Common myeloid progenitor, CD34-positive (primary cell): ENCODE data around the gene TTLL5.

Source experiments
- CTCF ChIA-PET: fragments of 350-600 bp; sonication (Branson Sonifier 250); formaldehyde crosslinking; loops from one replicate; lab custom pipeline; 2021; ENCODE audit warnings: antibody characterized with exemption; lab: Charles Lee
- POLR2A ChIA-PET: fragments of 350-600 bp; sonication (Branson Sonifier 250); formaldehyde crosslinking; loops from one replicate; lab custom pipeline; 2021; ENCODE audit warnings: antibody characterized with exemption; lab: Charles Lee
- DNase-seq, 3 donors: peaks; one replicate each; pipeline versions ENCODE4 v3.0.0 to v3.0.0-alpha.2; 2013
- H3K27ac ChIP-seq, 2 experiments: 1 replicate in 1 of 2; 2 replicates in 1 of 2; pipeline ENCODE4 v1.7.0; 2013; ENCODE audit warnings: inconsistent platforms in 2 of 2, low read length in 2 of 2, mild to moderate bottlenecking in 2 of 2, low read depth in 1 of 2, moderate library complexity in 1 of 2; ENCODE audit not compliant: severe bottlenecking in 2 of 2, insufficient read depth in 1 of 2, poor library complexity in 1 of 2
- H3K27me3 ChIP-seq, 5 experiments: replicated peaks in 2 of 5; 1 replicate in 3 of 5; 2 replicates in 2 of 5; pipeline versions ENCODE4 v1.6.1 to v1.7.0; 2013; ENCODE audit warnings: low read length in 4 of 5, mild to moderate bottlenecking in 2 of 5, moderate library complexity in 2 of 5, inconsistent platforms in 1 of 5; ENCODE audit not compliant: insufficient read depth in 5 of 5, control insufficient read depth in 4 of 5
- H3K36me3 ChIP-seq, 4 experiments: 1 replicate in 2 of 4; 2 replicates in 2 of 4; pipeline versions ENCODE4 v1.6.1 to v1.7.0; 2013; ENCODE audit warnings: low read length in 3 of 4, control low read depth in 1 of 4, mild to moderate bottlenecking in 1 of 4; ENCODE audit not compliant: control insufficient read depth in 4 of 4, insufficient read depth in 4 of 4
- H3K4me1 ChIP-seq, 4 experiments: 1 replicate in 3 of 4; 2 replicates in 1 of 4; pipeline versions ENCODE4 v1.6.1 to v1.7.1; 2013; ENCODE audit warnings: low read length in 3 of 4, mild to moderate bottlenecking in 3 of 4, control low read depth in 1 of 4, inconsistent platforms in 1 of 4, moderate library complexity in 1 of 4; ENCODE audit not compliant: control insufficient read depth in 4 of 4, insufficient read depth in 4 of 4; ENCODE audit errors: control extremely low read depth in 1 of 4
- H3K4me3 ChIP-seq, 7 experiments: 1 replicate in 4 of 7; 2 replicates in 3 of 7; pipeline versions ENCODE4 v1.5.1 to v1.7.0; 2013; ENCODE audit warnings: mild to moderate bottlenecking in 7 of 7, low read length in 6 of 7, moderate library complexity in 6 of 7, inconsistent platforms in 2 of 7, low read depth in 2 of 7, control low read depth in 1 of 7; ENCODE audit not compliant: insufficient read depth in 4 of 7, control insufficient read depth in 1 of 7; ENCODE audit errors: extremely low read depth in 1 of 7
- H3K9me3 ChIP-seq, 5 experiments: 1 replicate in 4 of 5; 2 replicates in 1 of 5; pipeline versions ENCODE4 v1.6.1 to v1.7.1; 2013; ENCODE audit warnings: low read length in 4 of 5, mild to moderate bottlenecking in 2 of 5, inconsistent platforms in 1 of 5, low read depth in 1 of 5, moderate library complexity in 1 of 5; ENCODE audit not compliant: control insufficient read depth in 4 of 5, insufficient read depth in 2 of 5; ENCODE audit errors: control extremely low read depth in 1 of 5
- WGBS: methylation state at CpG from one replicate; pipeline ENCODE4 v1.1.5; 2013; ENCODE audit not compliant: insufficient coverage; 5-methylcytosine and 5-hydroxymethylcytosine counted together

The TTLL5 gene

DNA sequence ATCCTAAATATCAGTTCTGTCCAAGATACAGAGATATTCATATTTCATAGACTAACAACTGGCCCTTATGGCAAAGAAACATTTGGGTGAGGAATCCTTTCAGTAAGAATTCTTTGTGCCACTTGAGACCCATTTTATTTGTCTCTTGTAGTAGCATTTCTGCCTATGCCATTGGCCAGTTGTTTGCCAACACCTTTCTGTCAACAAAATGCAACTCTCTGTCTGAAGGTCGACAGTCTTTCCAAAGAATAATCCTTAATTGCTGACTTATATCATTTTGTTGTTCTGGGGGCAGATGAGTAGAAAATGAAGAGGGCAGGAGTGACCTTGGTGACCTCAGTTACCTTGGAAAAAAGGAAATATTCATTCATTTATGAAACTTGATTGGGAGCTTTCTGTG lies 335.4 kb downstream of the TTLL5 start:
- no CpG with 5 or more reads among the region's 1 CpG for WGBS
- CTCF ChIA-PET: interaction anchor here (2.2 kb wide), 1 partner anchor 285 kb away, joined by 9 read pairs; no protein-coding TSS in a partner anchor
- H3K27ac ChIP-seq: no peak overlapping the region
- POLR2A ChIA-PET: no interaction called here
- no peaks in the 10 kb centered on the region for H3K27me3 ChIP-seq
- no peak for DNase-seq
- H3K36me3 ChIP-seq: peaks cover 8 to 36% (median 15%) of the 10 kb centered on the region in 4 experiments
- H3K4me1 ChIP-seq: no peaks in the 10 kb centered on the region
- H3K4me3 ChIP-seq: no peak overlapping the region
- no peaks in the 10 kb centered on the region for H3K9me3 ChIP-seq

DNA sequence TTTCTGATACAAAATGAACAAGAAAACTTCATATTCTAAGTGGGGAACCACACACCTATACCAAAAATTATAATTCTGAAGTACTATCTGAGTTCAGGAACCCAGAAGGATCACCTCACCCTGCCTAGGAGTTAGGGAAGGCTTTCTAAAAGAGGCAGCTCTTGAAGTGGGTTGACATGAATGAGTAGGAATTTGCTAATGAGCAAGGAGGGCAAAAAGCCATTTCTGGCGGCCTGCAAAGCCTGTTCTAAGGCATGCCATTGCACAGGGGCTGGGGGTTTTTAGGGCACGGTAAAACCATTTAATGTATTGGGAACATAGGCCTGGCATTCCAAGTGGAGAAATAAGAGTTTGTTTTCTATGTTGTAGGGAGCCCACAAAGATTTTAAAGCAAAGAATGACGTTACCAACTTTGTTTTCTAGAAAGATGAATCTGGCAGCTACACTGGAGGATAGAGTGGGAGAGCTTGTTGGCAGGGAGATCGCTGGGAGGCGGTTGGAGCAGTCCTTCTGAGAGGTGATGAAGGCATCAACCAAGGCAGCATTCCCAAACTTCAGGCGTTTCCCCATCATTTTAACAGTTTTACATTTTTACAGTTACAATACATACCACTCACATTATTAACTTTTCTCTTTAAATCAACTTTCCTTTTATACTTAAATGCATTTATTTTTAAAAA lies 338.6 kb downstream of the TTLL5 start:
- Histone ChIP-seq H3K27ac (no peak overlapping the region), H3K27me3 (no peaks in the 10 kb centered on the region), H3K4me3 (no peak overlapping the region), H3K4me1 (no peaks in the 10 kb centered on the region), H3K36me3 (peaks cover 6 to 42% (median 13%) of the 10 kb centered on the region in 4 experiments), H3K9me3 (peaks cover 0 to 7% (median 0%) of the 10 kb centered on the region in 5 experiments)
- ChIA-PET CTCF (no interaction called here), POLR2A (no interaction called here)
- no peak for DNase-seq
- WGBS: 100% methylated on average over 4 of the region's 6 CpGs

DNA sequence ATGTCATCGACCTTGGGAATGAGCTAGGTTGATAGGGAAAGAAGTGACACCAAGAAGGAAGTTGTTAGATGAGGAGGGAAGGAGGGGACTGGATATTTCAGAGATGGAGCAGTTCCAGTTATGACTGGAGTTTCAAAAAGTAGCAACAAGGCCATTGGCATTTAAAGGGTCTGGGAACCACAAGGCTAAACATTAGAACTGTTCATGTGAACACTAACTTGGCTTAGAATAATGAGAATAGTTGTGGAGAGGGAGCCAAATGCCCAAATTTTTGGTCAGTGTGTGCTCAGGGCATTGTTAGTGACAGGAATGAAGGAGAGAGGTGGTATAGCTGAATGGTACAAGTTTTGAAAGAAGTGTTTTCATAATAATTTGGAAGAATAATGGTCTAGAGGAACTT lies 341.3 kb downstream of the TTLL5 start:
- POLR2A ChIA-PET: no interaction called here
- Histone ChIP-seq H3K27ac (no peak overlapping the region), H3K4me1 (no peaks in the 10 kb centered on the region), H3K9me3 (peaks cover 0 to 16% (median 3%) of the 10 kb centered on the region in 5 experiments), H3K4me3 (no peak overlapping the region), H3K36me3 (peaks cover 8 to 53% (median 21%) of the 10 kb centered on the region in 4 experiments), H3K27me3 (no peaks in the 10 kb centered on the region)
- CTCF ChIA-PET: interaction anchor here (0.7 kb wide), 1 partner anchor 21 kb away, joined by 3 read pairs; no protein-coding TSS in a partner anchor
- DNase-seq: no peak
- 100% methylated on average over 1 of the region's 1 CpG for WGBS
